Upper lobe of right lung (tissue), 1 donor: ENCODE measurements around the gene ROR2. TPM values are rescaled to one million over a fixed set of nuclear protein-coding genes. Genes with fewer than 3 reads are reported as not detected.

ENCODE experiments used
- ATAC-seq: fragments of 200-7000 bp; cut with Tn5 transposase; one replicate; pipeline ENCODE4 v1.9.1; 2020; ENCODE audit warnings: mild to moderate bottlenecking, moderate library complexity
- DNase-seq: peaks from one replicate; pipeline ENCODE4 v3.0.0-alpha.2; 2020
- H3K27ac ChIP-seq: fragments of 200-600 bp; one replicate; pipeline ENCODE4 v1.8.0; 2022
- H3K27me3 ChIP-seq: fragments of 200-600 bp; one replicate; pipeline ENCODE4 v1.8.0; 2022; ENCODE audit warnings: mild to moderate bottlenecking
- H3K36me3 ChIP-seq: fragments of 200-600 bp; one replicate; pipeline ENCODE4 v1.8.0; 2022
- H3K4me1 ChIP-seq: fragments of 200-600 bp; one replicate; pipeline ENCODE4 v1.8.0; 2022
- H3K4me3 ChIP-seq: fragments of 200-600 bp; one replicate; pipeline ENCODE4 v1.8.0; 2022; ENCODE audit warnings: mild to moderate bottlenecking
- H3K9me3 ChIP-seq: fragments of 200-600 bp; one replicate; pipeline ENCODE4 v1.8.0; 2022
- CTCF ChIP-seq: fragments of 200-600 bp; IDR thresholded peaks from one replicate; pipeline ENCODE4 v1.8.0; 2022; ENCODE audit warnings: antibody characterized with exemption
- intact Hi-C: fragments of 100-400 bp; cut with DNase I; formaldehyde crosslinking; loops from one replicate; pipeline ENCODE4 v1.11.0; 2022
- total RNA-seq: library from RNA; stranded (reverse); fragmentation: NEBNext Ultra II Directional; extraction: Animal tissue kit (Norgen Biotek cat#: 25700); gene quantifications from one replicate; pipeline ENCODE4 v1.2.1, GENCODE V29; 2021
- donor health status: DM: no; HTN: yes; CAD: no; lungs with severe emphysema.

ROR2 gene
- total RNA-seq, 1 donor from 2014 or later = 5.5 TPM

DNA sequence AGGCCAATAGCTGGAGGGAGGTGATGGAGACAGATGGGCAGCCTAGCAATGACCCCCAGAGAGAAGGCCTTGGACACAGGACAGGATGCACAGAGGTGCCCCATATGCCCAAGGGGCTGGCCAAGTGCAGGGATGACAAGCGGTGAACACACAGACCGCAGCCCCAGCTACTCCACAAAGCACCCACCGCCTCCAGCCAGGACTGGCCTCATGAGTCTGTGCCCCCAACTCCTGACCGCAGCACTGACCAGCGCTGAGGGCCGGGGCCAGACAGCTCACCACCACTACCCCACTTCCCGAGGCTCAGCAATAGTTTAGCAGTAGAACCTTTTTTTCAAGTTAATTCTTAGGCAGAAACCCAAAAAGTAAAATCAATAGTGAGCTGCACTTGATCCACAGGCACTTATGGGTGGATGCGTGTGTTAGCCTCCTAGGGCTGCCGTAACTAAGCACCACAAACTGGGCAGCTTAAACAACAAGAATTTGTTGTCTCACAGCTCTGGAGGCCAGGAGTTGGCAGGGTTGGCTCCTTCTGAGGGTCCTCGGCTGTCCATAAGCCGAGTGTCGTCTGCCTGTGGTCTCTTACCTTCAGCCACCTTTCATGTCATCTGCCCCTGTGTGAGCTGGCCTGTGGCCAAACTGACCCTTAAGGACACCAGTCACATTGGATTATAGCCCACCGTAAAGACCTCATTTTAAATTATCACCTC lies 14.1 kb downstream of the ROR2 start:
- no peak for TF ChIP-seq CTCF
- Histone ChIP-seq H3K9me3 (peaks cover 7% of the 10 kb centered on the region), H3K27ac (no peak overlapping the region), H3K4me3 (no peak overlapping the region), H3K4me1 (no peaks in the 10 kb centered on the region), H3K27me3 (no peaks in the 10 kb centered on the region), H3K36me3 (no peaks in the 10 kb centered on the region)
- ATAC-seq (peak; percentile 49), DNase-seq (no peak)
- intact Hi-C loops = no loop called here

DNA sequence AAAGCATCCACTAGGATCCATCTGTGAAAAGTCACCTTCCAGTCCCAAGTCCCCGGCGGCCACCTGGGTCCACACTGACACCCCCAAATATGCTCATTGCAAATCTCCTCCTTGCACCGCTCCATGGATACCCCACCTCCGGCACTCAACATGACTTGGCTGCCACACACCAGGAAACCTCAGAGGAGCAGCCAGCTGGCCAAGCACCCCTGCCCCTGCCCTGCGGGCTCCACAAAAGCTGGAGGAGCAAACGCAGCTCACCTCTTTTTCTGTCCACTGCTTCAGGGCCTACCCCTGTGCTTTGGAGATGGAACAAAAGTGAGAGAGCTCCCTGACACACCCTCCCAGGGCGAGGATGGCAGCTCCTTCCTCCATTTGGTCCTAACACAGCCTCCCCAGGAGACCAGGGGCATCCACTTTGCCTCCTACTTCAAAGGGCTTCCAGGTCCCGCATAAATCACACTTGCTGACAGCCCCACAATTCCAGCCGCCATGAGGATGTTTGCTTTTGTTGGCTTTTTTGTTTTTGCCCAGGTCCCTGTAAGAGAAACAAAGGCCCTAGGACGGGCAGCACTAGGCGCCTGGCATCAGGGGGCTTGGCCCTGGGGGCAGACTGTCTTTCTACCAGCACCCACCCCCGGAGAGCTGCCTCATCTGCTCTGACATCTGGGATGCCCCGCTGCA lies 14.8 kb downstream of the ROR2 start:
- DNase-seq = no peak
- peaks cover 15% of the 10 kb centered on the region for H3K9me3 ChIP-seq
- no peaks in the 10 kb centered on the region for H3K27me3 ChIP-seq
- no peak overlapping the region for H3K27ac ChIP-seq
- no peaks in the 10 kb centered on the region for H3K36me3 ChIP-seq
- H3K4me3 ChIP-seq = no peak overlapping the region
- TF ChIP-seq CTCF = no peak
- ATAC-seq = no peak
- no peaks in the 10 kb centered on the region for H3K4me1 ChIP-seq
- intact Hi-C loops = no loop called here

DNA sequence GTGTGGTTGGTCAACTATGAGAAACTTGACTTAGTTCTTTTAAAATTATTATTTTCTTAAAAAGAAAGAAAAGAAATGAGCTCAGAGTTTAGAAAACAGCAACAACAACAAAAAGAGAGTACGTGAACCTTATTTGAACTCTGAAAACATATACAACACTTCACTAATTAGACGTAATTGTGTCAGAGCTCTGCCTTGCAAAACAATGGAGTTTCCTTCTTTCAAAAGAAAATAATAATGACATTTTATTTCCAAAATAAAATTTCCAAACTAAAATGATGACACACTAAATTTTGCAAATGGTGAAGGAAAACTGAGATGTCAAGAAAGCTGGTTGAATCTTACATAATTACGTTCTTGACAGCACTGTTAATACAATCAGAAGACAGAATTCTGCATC lies 15.4 kb downstream of the ROR2 start:
- DNase-seq (no peak), ATAC-seq (no peak)
- H3K9me3 ChIP-seq = peaks cover 17% of the 10 kb centered on the region
- H3K4me1 ChIP-seq = no peaks in the 10 kb centered on the region
- TF ChIP-seq CTCF = no peak
- H3K27me3 ChIP-seq = no peaks in the 10 kb centered on the region
- intact Hi-C loops = no loop called here
- H3K4me3 ChIP-seq = no peak overlapping the region
- no peaks in the 10 kb centered on the region for H3K36me3 ChIP-seq
- H3K27ac ChIP-seq = no peak overlapping the region

DNA sequence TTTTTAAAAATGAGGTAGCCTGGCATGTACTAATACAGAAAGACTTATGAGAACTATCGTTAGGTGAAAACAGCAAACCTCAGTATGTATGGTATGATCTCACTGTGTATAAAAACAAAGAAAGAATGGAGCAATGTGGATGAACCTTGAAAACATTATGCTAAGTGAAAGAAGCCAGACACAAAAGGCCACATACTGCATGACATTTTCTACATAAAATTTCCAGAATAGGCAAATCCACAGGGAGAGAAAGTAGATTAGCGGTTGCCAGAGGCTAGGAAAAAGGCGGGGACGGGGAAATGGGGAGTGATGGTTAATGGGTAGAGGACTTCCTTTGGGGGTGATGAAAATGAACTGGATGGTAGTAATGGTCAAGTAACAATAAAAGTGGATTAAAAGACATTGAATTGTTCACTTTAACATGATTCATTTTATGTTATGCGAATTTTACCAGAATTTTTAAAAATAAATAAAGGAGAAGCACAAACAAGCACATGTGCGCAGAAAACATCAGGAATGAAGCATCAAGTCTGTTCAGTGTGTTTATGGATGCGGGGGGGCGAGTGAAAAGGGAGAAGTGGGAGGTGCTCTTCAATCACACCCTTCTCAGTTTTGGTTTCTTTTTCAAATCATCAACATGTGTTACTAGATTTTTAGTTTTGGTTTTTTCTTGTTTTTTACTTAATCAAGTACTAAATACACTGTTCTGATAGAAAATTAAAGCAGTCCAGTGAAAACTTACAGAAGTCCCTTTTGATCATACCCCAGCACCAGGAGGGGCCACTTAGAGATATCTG lies 16.3 kb downstream of the ROR2 start:
- Histone ChIP-seq H3K27me3 (no peaks in the 10 kb centered on the region), H3K27ac (peak overlapping the region; percentile 21), H3K9me3 (peaks cover 26% of the 10 kb centered on the region), H3K4me1 (no peaks in the 10 kb centered on the region), H3K4me3 (no peak overlapping the region), H3K36me3 (no peaks in the 10 kb centered on the region)
- no peak for TF ChIP-seq CTCF
- intact Hi-C loops = no loop called here
- DNase-seq = no peak
- ATAC-seq = no peak

- Histone ChIP-seq H3K36me3 (no peaks in the 10 kb centered on the region), H3K9me3 (peaks cover 26% of the 10 kb centered on the region), H3K4me3 (no peak overlapping the region), H3K27me3 (no peaks in the 10 kb centered on the region), H3K27ac (no peak overlapping the region), H3K4me1 (no peaks in the 10 kb centered on the region)
- no peak for DNase-seq
- TF ChIP-seq CTCF = no peak
- intact Hi-C loops = no loop called here
- ATAC-seq = no peak
Measured at GRCh38 chr9:91930475-91930874, 19.6 kb downstream of the ROR2 start.
